T-cell (primary cell): ENCODE results near the gene RITA1. TPM values are rescaled to one million over a fixed set of nuclear protein-coding genes. Genes with fewer than 3 reads are reported as not detected.
"Not testable (repeated sequence)": the region's sequence is repeated elsewhere in the genome, so short reads cannot be mapped to it uniquely, and the experiment has no call there.

Experiments used
- ATAC-seq, 4 experiments: fragments of 200-7000 bp in 3 of 4; fragments of 150-1000 bp in 1 of 4; cut with Tn5 transposase; replicated peaks in 1 of 4; 1 replicate in 3 of 4; 2 replicates in 1 of 4; pipeline ENCODE4 v1.10.0; 2021; ENCODE audit warnings: moderate library complexity in 3 of 4, mild to moderate bottlenecking in 2 of 4, moderate number of reproducible peaks in 1 of 4
- CTCF ChIA-PET, 2 donors: fragments of 300-600 bp; sonication (Branson Sonifier 250); formaldehyde crosslinking; loops; one replicate each; lab custom pipeline; 2022; ENCODE audit warnings: antibody characterized with exemption in 2 of 2; lab: Charles Lee
- POLR2A ChIA-PET, 2 donors: fragments of 300-600 bp; sonication (Branson Sonifier 250); formaldehyde crosslinking; loops; one replicate each; lab custom pipeline; 2022; ENCODE audit warnings: antibody characterized with exemption in 2 of 2; lab: Charles Lee
- DNase-seq, 35 experiments: peaks; one replicate each; pipeline versions ENCODE4 v3.0.0 to v3.0.0-alpha.2; 2013 to 2023
- H3K27ac ChIP-seq: one replicate; pipeline ENCODE4 v1.5.1; 2013; ENCODE audit warnings: low read length
- H3K27me3 ChIP-seq, 2 experiments: replicated peaks in 1 of 2; 1 replicate in 1 of 2; 2 replicates in 1 of 2; pipeline versions ENCODE4 v1.6.1 to v1.7.0; 2013; ENCODE audit warnings: low read length in 1 of 2, mixed read lengths in 1 of 2; ENCODE audit not compliant: control insufficient read depth in 2 of 2, insufficient read depth in 2 of 2; ENCODE audit errors: extremely low read depth in 1 of 2
- H3K36me3 ChIP-seq, 2 donors: 1 replicate in 1 of 2; 2 replicates in 1 of 2; pipeline versions ENCODE4 v1.6.1 to v1.7.0; 2013; ENCODE audit warnings: low read length in 1 of 2; ENCODE audit not compliant: control insufficient read depth in 2 of 2, insufficient read depth in 1 of 2; ENCODE audit errors: extremely low read depth in 1 of 2
- H3K4me1 ChIP-seq, 2 experiments: 1 replicate in 1 of 2; 2 replicates in 1 of 2; pipeline versions ENCODE4 v1.6.1 to v1.7.0; 2013; ENCODE audit warnings: low read length in 2 of 2, mixed read lengths in 1 of 2; ENCODE audit not compliant: insufficient read depth in 2 of 2, control insufficient read depth in 1 of 2; ENCODE audit errors: extremely low read depth in 1 of 2
- H3K4me3 ChIP-seq, 2 donors: 1 replicate in 1 of 2; 2 replicates in 1 of 2; pipeline versions ENCODE4 v1.5.1 to v1.7.0; 2013; ENCODE audit warnings: mild to moderate bottlenecking in 2 of 2, low read length in 1 of 2, moderate library complexity in 1 of 2; ENCODE audit not compliant: control insufficient read depth in 1 of 2; ENCODE audit errors: extremely low read depth in 1 of 2
- H3K9me3 ChIP-seq: 2 replicates; pipeline ENCODE4 v1.7.0; 2013
- H3K27ac Mint-ChIP-seq, 2 donors: one replicate each; pipeline ENCODE4 v1.8.0; 2020 to 2021; ENCODE audit warnings: mild to moderate bottlenecking in 2 of 2, mixed read lengths in 2 of 2
- H3K27me3 Mint-ChIP-seq, 2 donors: one replicate each; pipeline ENCODE4 v1.8.0; 2021 to 2022; ENCODE audit warnings: mixed read lengths in 2 of 2
- H3K36me3 Mint-ChIP-seq: one replicate; pipeline ENCODE4 v1.8.0; 2021; ENCODE audit warnings: mixed read lengths
- H3K4me1 Mint-ChIP-seq, 3 donors: one replicate each; pipeline ENCODE4 v1.8.0; 2020 to 2022; ENCODE audit warnings: mixed read lengths in 3 of 3, mild to moderate bottlenecking in 1 of 3
- H3K4me3 Mint-ChIP-seq, 3 donors: one replicate each; pipeline ENCODE4 v1.8.0; 2020 to 2022; ENCODE audit warnings: mild to moderate bottlenecking in 3 of 3, mixed read lengths in 3 of 3, moderate library complexity in 3 of 3
- H3K9me3 Mint-ChIP-seq, 3 donors: one replicate each; pipeline ENCODE4 v1.8.0; 2020 to 2022; ENCODE audit warnings: mixed read lengths in 3 of 3
- WGBS: methylation state at CpG from one replicate; pipeline ENCODE4 v1.1.5; 2013; ENCODE audit warnings: missing lambda C conversion rate; ENCODE audit not compliant: insufficient coverage; 5-methylcytosine and 5-hydroxymethylcytosine counted together
- total RNA-seq, 35 experiments: library from RNA in 6 of 35; stranded (reverse) in 6 of 35; fragments of 120-200 nt in 1 of 35; gene quantifications; one replicate each; pipeline versions ENCODE4 v1.2.1 to v1.2.4 and lab custom pipeline; 2013 to 2026

RITA1 gene
- total RNA-seq, 5 donors from 2014 or later (not counting 1 experiment from before 2014, with no cell fraction given) = 7.8 to 17.8 (median 13.8) TPM

GRCh38 chr12:113201187-113202177, 16.0 kb downstream of the RITA1 start:
- no peaks in the 10 kb centered on the region for H3K27me3 ChIP-seq
- no peak overlapping the region for H3K4me3 ChIP-seq
- H3K9me3 ChIP-seq = no peaks in the 10 kb centered on the region
- WGBS = 94% methylated on average over 13 of the region's 14 CpGs
- CTCF ChIA-PET = interaction anchor here in 1 of 2 donors (0.7 kb wide), 1 partner anchor 102 kb away, joined by 3 read pairs; no protein-coding TSS in a partner anchor
- Mint-ChIP-seq H3K9me3 (no peaks in the 10 kb centered on the region), H3K27me3 (no peaks in the 10 kb centered on the region), H3K27ac (no peak overlapping the region), H3K36me3 (no peaks in the 10 kb centered on the region), H3K4me1 (peaks cover 0 to 9% (median 2%) of the 10 kb centered on the region in 3 donors), H3K4me3 (no peak overlapping the region)
- no peaks in the 10 kb centered on the region for H3K36me3 ChIP-seq
- DNase-seq = no peak
- no peaks in the 10 kb centered on the region for H3K4me1 ChIP-seq
- POLR2A ChIA-PET = interaction anchor here in 1 of 2 donors (1.1 kb wide), 1 partner anchor 15 kb away, joined by 3 read pairs; no protein-coding TSS in a partner anchor
- ATAC-seq = no peak
- no peak overlapping the region for H3K27ac ChIP-seq

GRCh38 chr12:113202300-113203075, 17.0 kb downstream of the RITA1 start:
- Histone ChIP-seq H3K36me3 (no peaks in the 10 kb centered on the region), H3K9me3 (no peaks in the 10 kb centered on the region), H3K27ac (no peak overlapping the region), H3K4me1 (peaks cover 1 to 4% of the 10 kb centered on the region in 2 experiments), H3K4me3 (no peak overlapping the region), H3K27me3 (no peaks in the 10 kb centered on the region)
- Mint-ChIP-seq H3K4me1 (peaks cover 3 to 12% (median 7%) of the 10 kb centered on the region in 3 donors), H3K9me3 (no peaks in the 10 kb centered on the region), H3K4me3 (no peak overlapping the region), H3K27ac (no peak overlapping the region), H3K36me3 (no peaks in the 10 kb centered on the region), H3K27me3 (no peaks in the 10 kb centered on the region)
- DNase-seq (no peak), ATAC-seq (no peak)
- CTCF ChIA-PET = no interaction called here
- POLR2A ChIA-PET = no interaction called here
- WGBS = no CpG with 5 or more reads among the region's 4 CpGs

- H3K4me1 ChIP-seq = peaks cover 12 to 20% of the 10 kb centered on the region in 2 experiments
- ChIA-PET POLR2A (interaction anchor here in 1 of 2 donors (0.5 to 0.6 kb wide), 3 partner anchors 8 to 18 kb away, joined by 4 to 8 read pairs (median 7); no protein-coding TSS in a partner anchor), CTCF (interaction anchor here (0.6 to 0.7 kb wide), 2 partner anchors 17 to 32 kb away, joined by 6 to 7 read pairs; partner anchors contain the start of gene TPCN1 (in 1 of the 2))
- Mint-ChIP-seq H3K4me3 (no peak overlapping the region), H3K36me3 (no peaks in the 10 kb centered on the region), H3K27ac (peak overlapping the region in 1 of 2 donors; percentile 66), H3K27me3 (no peaks in the 10 kb centered on the region), H3K9me3 (no peaks in the 10 kb centered on the region), H3K4me1 (peaks cover 19 to 27% (median 23%) of the 10 kb centered on the region in 3 donors)
- no peak for ATAC-seq
- H3K4me3 ChIP-seq = no peak overlapping the region
- no peaks in the 10 kb centered on the region for H3K9me3 ChIP-seq
- no peak overlapping the region for H3K27ac ChIP-seq
- no peaks in the 10 kb centered on the region for H3K27me3 ChIP-seq
- 100% methylated on average over 6 of the region's 8 CpGs for WGBS
- H3K36me3 ChIP-seq = no peaks in the 10 kb centered on the region
- no peak for DNase-seq
Measured at GRCh38 chr12:113203852-113204760, 18.6 kb downstream of the RITA1 start.

GRCh38 chr12:113204804-113205203, 19.3 kb downstream of the RITA1 start:
- Mint-ChIP-seq H3K9me3 (no peaks in the 10 kb centered on the region), H3K4me1 (peaks cover 26 to 34% (median 30%) of the 10 kb centered on the region in 3 donors), H3K36me3 (no peaks in the 10 kb centered on the region), H3K4me3 (no peak overlapping the region), H3K27ac (peak overlapping the region in 1 of 2 donors; percentile 66), H3K27me3 (no peaks in the 10 kb centered on the region)
- no peak overlapping the region for H3K4me3 ChIP-seq
- H3K27me3 ChIP-seq = no peaks in the 10 kb centered on the region
- H3K4me1 ChIP-seq = peaks cover 17 to 27% of the 10 kb centered on the region in 2 experiments
- WGBS = 100% methylated on average over 2 of the region's 3 CpGs
- H3K27ac ChIP-seq = no peak overlapping the region
- no peaks in the 10 kb centered on the region for H3K36me3 ChIP-seq
- H3K9me3 ChIP-seq = no peaks in the 10 kb centered on the region
- ChIA-PET POLR2A (interaction anchor here in 1 of 2 donors (0.5 kb wide), 1 partner anchor 322 kb away, joined by 6 read pairs; no protein-coding TSS in a partner anchor), CTCF (interaction anchor here in 1 of 2 donors (0.6 to 1.1 kb wide), 2 partner anchors 8 to 103 kb away, joined by 3 to 6 read pairs; no protein-coding TSS in a partner anchor)
- DNase-seq = no peak
- ATAC-seq = no peak

- H3K4me3 ChIP-seq, CTCF ChIA-PET, H3K4me3 Mint-ChIP-seq, H3K9me3 Mint-ChIP-seq, ATAC-seq, H3K9me3 ChIP-seq, DNase-seq, H3K27ac ChIP-seq, H3K36me3 ChIP-seq, H3K27me3 ChIP-seq, H3K36me3 Mint-ChIP-seq, H3K27me3 Mint-ChIP-seq: not testable (repeated sequence)
- Mint-ChIP-seq H3K4me1 (peaks cover 40 to 53% (median 46%) of the 10 kb centered on the region in 3 donors), H3K27ac (peak overlapping the region; percentile 55 to 79)
- POLR2A ChIA-PET = interaction anchor here in 1 of 2 donors (0.5 to 0.6 kb wide), 2 partner anchors 191 to 260 kb away, joined by 8 to 12 read pairs; no protein-coding TSS in a partner anchor
- WGBS = 100% methylated on average over 1 of the region's 5 CpGs
- peaks cover 25 to 46% of the 10 kb centered on the region in 2 experiments for H3K4me1 ChIP-seq
Measured at GRCh38 chr12:113206802-113207201, 21.3 kb downstream of the RITA1 start.
